ENCODE data around the gene TPCN1.

DNA sequence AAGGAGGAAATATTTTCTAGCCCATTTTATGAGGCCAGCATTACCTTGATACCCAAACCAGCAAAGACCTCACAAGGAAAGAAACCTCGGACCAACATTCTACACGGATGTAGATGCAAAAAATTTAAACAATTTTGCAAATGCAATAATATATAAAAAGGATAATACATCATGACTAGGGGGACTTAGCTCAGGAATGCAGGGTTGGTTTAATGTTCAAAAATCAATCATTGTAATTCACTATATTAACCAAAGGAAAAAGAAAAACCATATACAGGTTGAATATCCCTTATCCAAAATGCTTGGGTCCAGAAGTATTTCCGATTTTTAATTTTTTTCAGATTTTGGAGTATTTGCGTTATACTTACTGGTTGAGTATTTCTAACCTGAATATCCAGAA is 33.0 kb downstream of the TPCN1 start:
- TF ChIP-seq, protein P1, sequence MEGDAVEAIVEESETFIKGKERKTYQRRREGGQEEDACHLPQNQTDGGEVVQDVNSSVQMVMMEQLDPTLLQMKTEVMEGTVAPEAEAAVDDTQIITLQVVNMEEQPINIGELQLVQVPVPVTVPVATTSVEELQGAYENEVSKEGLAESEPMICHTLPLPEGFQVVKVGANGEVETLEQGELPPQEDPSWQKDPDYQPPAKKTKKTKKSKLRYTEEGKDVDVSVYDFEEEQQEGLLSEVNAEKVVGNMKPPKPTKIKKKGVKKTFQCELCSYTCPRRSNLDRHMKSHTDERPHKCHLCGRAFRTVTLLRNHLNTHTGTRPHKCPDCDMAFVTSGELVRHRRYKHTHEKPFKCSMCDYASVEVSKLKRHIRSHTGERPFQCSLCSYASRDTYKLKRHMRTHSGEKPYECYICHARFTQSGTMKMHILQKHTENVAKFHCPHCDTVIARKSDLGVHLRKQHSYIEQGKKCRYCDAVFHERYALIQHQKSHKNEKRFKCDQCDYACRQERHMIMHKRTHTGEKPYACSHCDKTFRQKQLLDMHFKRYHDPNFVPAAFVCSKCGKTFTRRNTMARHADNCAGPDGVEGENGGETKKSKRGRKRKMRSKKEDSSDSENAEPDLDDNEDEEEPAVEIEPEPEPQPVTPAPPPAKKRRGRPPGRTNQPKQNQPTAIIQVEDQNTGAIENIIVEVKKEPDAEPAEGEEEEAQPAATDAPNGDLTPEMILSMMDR (tag by site-specific recombination; IDR thresholded peaks at IDR 0.05), result no peak
- no peak for TF ChIP-seq ZNF391 (tag by site-specific recombination; IDR thresholded peaks at IDR 0.05; ENCODE audit: borderline replicate concordance, low read depth)
- TF ChIP-seq GLIS1 (tag by site-specific recombination; IDR thresholded peaks at IDR 0.05), result no peak
- no peak for TF ChIP-seq ZBTB8A (tag by site-specific recombination; IDR thresholded peaks at IDR 0.05)
- TF ChIP-seq ZNF777 (tag by site-specific recombination; IDR thresholded peaks at IDR 0.05; ENCODE audit: borderline replicate concordance), result no peak
- no peak for TF ChIP-seq ZNF23 (tag by site-specific recombination; IDR thresholded peaks at IDR 0.05; ENCODE audit: borderline replicate concordance)
- TF ChIP-seq, protein P2, sequence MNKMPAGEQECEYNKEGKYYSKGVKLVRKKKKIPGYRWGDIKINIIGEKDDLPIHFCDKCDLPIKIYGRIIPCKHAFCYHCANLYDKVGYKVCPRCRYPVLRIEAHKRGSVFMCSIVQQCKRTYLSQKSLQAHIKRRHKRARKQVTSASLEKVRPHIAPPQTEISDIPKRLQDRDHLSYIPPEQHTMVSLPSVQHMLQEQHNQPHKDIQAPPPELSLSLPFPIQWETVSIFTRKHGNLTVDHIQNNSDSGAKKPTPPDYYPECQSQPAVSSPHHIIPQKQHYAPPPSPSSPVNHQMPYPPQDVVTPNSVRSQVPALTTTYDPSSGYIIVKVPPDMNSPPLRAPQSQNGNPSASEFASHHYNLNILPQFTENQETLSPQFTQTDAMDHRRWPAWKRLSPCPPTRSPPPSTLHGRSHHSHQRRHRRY (tag by site-specific recombination; IDR thresholded peaks at IDR 0.05), result no peak
- no peak for TF ChIP-seq ZNF624 (tag by site-specific recombination; IDR thresholded peaks at IDR 0.05)
- no peak for TF ChIP-seq YY1 (tag by site-specific recombination; IDR thresholded peaks at IDR 0.05)
- no peak for TF ChIP-seq ZNF174 (tag by site-specific recombination; IDR thresholded peaks at IDR 0.05)
- no peak for TF ChIP-seq SCRT2 (tag by site-specific recombination; IDR thresholded peaks at IDR 0.05)
- no peak for TF ChIP-seq SETDB1 (IDR thresholded peaks at IDR 0.05; ENCODE audit: insufficient read length, low read length)
- no peak for TF ChIP-seq KLF1 (tag by site-specific recombination; IDR thresholded peaks at IDR 0.05)

All from HEK293 (cell line).